HepG2 (cell line): ENCODE data around the gene EEA1.

Source experiments
- GABPA ChIP-seq, 2 experiments: IDR thresholded peaks; 2 replicates each; pipeline ENCODE4 v1.6.1; 2011 to 2016; ENCODE audit warnings: low read depth in 2 of 2, low read length in 1 of 2, missing biosample characterization in 1 of 2, missing genetic modification characterization in 1 of 2
- JUN ChIP-seq: sonication (generic); formaldehyde crosslinking; IDR thresholded peaks from 2 replicates; pipeline ENCODE4 v1.4.0; 2020; ENCODE audit warnings: mild to moderate bottlenecking, missing genetic modification reagents
- KLF15 ChIP-seq: sonication (generic); formaldehyde crosslinking; IDR thresholded peaks from 2 replicates; pipeline ENCODE4 v1.8.1; 2023; ENCODE audit warnings: borderline replicate concordance, mild to moderate bottlenecking, inconsistent platforms, missing genetic modification reagents, mixed read lengths
- MEF2D ChIP-seq: sonication (generic); formaldehyde crosslinking; IDR thresholded peaks from 2 replicates; pipeline ENCODE4 v1.5.1; 2020; ENCODE audit warnings: mild to moderate bottlenecking, missing genetic modification reagents
- RBM39 ChIP-seq: fragments of 200-400 bp; formaldehyde crosslinking; IDR thresholded peaks from one replicate; pipeline ENCODE4 v1.6.1; 2018; ENCODE audit warnings: antibody characterized with exemption, mild to moderate bottlenecking, low read depth, low read length; ENCODE audit not compliant: poor library complexity, severe bottlenecking
- RCOR2 ChIP-seq: IDR thresholded peaks from 2 replicates; pipeline ENCODE4 v1.6.1; 2016; ENCODE audit warnings: missing biosample characterization, missing genetic modification reagents
- SUZ12 ChIP-seq: fragments of 150-350 bp; IDR thresholded peaks from 2 replicates; pipeline ENCODE4 v1.6.1; 2014; ENCODE audit warnings: low read depth, low read length
- TF ChIP-seq, protein P1 (sequence below): sonication (generic); formaldehyde crosslinking; IDR thresholded peaks from 2 replicates; pipeline ENCODE4 v1.4.0; 2020; ENCODE audit warnings: missing genetic modification reagents, borderline replicate concordance
- TF ChIP-seq, protein P2 (sequence below), 2 experiments: sonication (generic) in 1 of 2; formaldehyde crosslinking in 1 of 2; IDR thresholded peaks; 2 replicates each; pipeline versions ENCODE4 v1.5.1 to v1.6.1; 2011 to 2020; ENCODE audit warnings: borderline replicate concordance in 1 of 2, low read depth in 1 of 2, low read length in 1 of 2, mild to moderate bottlenecking in 1 of 2, missing genetic modification reagents in 1 of 2, moderate library complexity in 1 of 2
- TF ChIP-seq, protein P3 (sequence below): sonication (generic); formaldehyde crosslinking; IDR thresholded peaks from 2 replicates; pipeline ENCODE4 v1.5.0; 2020; ENCODE audit warnings: mild to moderate bottlenecking, missing genetic modification reagents, moderate library complexity

DNA sequence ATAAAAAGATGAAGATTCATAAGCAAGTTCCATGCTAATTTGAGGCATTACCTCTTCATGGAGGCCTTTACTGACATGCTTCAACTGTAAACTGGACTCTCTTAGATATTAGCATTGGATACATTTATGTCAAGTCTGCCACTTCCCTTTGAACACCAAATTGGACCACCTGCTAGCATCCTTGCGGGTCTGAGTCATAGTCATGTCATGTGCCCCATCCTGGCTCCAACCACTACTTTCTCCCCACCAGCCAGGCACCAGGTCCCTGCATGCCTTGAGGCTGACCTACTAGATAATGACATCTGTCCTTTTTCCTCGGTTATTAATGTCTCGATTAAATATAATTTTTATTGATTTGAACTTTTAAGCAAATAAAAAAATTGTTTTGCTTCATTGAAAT lies 32.9 kb upstream of the EEA1 start:
- TF ChIP-seq, protein P1, sequence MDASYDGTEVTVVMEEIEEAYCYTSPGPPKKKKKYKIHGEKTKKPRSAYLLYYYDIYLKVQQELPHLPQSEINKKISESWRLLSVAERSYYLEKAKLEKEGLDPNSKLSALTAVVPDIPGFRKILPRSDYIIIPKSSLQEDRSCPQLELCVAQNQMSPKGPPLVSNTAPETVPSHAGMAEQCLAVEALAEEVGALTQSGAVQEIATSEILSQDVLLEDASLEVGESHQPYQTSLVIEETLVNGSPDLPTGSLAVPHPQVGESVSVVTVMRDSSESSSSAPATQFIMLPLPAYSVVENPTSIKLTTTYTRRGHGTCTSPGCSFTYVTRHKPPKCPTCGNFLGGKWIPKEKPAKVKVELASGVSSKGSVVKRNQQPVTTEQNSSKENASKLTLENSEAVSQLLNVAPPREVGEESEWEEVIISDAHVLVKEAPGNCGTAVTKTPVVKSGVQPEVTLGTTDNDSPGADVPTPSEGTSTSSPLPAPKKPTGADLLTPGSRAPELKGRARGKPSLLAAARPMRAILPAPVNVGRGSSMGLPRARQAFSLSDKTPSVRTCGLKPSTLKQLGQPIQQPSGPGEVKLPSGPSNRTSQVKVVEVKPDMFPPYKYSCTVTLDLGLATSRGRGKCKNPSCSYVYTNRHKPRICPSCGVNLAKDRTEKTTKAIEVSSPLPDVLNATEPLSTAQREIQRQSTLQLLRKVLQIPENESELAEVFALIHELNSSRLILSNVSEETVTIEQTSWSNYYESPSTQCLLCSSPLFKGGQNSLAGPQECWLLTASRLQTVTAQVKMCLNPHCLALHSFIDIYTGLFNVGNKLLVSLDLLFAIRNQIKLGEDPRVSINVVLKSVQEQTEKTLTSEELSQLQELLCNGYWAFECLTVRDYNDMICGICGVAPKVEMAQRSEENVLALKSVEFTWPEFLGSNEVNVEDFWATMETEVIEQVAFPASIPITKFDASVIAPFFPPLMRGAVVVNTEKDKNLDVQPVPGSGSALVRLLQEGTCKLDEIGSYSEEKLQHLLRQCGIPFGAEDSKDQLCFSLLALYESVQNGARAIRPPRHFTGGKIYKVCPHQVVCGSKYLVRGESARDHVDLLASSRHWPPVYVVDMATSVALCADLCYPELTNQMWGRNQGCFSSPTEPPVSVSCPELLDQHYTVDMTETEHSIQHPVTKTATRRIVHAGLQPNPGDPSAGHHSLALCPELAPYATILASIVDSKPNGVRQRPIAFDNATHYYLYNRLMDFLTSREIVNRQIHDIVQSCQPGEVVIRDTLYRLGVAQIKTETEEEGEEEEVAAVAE: no peak
- TF ChIP-seq RCOR2 (CRISPR knock-in tag) (no peak), RBM39 (no peak), KLF15 (CRISPR knock-in tag) (no peak), JUN (no peak), SUZ12 (no peak), MEF2D (CRISPR knock-in tag) (no peak), GABPA (IDR thresholded peaks at IDR 0.05; ENCODE audit: low read depth, low read length) (no peak), GABPA (CRISPR knock-in tag; IDR thresholded peaks at IDR 0.05; ENCODE audit: low read depth) (no peak)
- TF ChIP-seq, protein P2, sequence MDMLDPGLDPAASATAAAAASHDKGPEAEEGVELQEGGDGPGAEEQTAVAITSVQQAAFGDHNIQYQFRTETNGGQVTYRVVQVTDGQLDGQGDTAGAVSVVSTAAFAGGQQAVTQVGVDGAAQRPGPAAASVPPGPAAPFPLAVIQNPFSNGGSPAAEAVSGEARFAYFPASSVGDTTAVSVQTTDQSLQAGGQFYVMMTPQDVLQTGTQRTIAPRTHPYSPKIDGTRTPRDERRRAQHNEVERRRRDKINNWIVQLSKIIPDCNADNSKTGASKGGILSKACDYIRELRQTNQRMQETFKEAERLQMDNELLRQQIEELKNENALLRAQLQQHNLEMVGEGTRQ (IDR thresholded peaks at IDR 0.05; ENCODE audit: low read depth, low read length): no peak
- TF ChIP-seq, protein P2 (CRISPR knock-in tag; IDR thresholded peaks at IDR 0.05; ENCODE audit: borderline replicate concordance): no peak
- TF ChIP-seq, protein P3, sequence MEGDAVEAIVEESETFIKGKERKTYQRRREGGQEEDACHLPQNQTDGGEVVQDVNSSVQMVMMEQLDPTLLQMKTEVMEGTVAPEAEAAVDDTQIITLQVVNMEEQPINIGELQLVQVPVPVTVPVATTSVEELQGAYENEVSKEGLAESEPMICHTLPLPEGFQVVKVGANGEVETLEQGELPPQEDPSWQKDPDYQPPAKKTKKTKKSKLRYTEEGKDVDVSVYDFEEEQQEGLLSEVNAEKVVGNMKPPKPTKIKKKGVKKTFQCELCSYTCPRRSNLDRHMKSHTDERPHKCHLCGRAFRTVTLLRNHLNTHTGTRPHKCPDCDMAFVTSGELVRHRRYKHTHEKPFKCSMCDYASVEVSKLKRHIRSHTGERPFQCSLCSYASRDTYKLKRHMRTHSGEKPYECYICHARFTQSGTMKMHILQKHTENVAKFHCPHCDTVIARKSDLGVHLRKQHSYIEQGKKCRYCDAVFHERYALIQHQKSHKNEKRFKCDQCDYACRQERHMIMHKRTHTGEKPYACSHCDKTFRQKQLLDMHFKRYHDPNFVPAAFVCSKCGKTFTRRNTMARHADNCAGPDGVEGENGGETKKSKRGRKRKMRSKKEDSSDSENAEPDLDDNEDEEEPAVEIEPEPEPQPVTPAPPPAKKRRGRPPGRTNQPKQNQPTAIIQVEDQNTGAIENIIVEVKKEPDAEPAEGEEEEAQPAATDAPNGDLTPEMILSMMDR (CRISPR knock-in tag): no peak
